Mesothelial cell of epicardium (in vitro differentiated cells): ENCODE data around the gene PATJ. TPM values are rescaled to one million over a fixed set of nuclear protein-coding genes. Genes with fewer than 3 reads are reported as not detected.

Experiments used
- DNase-seq, 2 experiments: peaks; one replicate each; pipeline ENCODE4 v3.0.0; 2021; ENCODE audit warnings: low spot score in 2 of 2; ENCODE audit not compliant: unreplicated experiment in 2 of 2
- H3K27ac Mint-ChIP-seq: 2 replicates; pipeline ENCODE4 v1.8.0; 2021; ENCODE audit warnings: mixed read lengths
- H3K27me3 Mint-ChIP-seq: 2 replicates; pipeline ENCODE4 v1.8.0; 2021; ENCODE audit warnings: low read depth, mixed read lengths
- H3K36me3 Mint-ChIP-seq: 2 replicates; pipeline ENCODE4 v1.8.0; 2021; ENCODE audit warnings: mixed read lengths
- H3K4me1 Mint-ChIP-seq: 2 replicates; pipeline ENCODE4 v1.8.0; 2021; ENCODE audit warnings: mixed read lengths
- H3K4me3 Mint-ChIP-seq: 2 replicates; pipeline ENCODE4 v1.8.0; 2021; ENCODE audit warnings: mild to moderate bottlenecking, moderate library complexity, mixed read lengths
- H3K9me3 Mint-ChIP-seq: 2 replicates; pipeline ENCODE4 v1.8.0; 2021; ENCODE audit warnings: mixed read lengths
- CTCF ChIP-seq: fragments of 200-600 bp; sonication (generic); IDR thresholded peaks from one replicate; pipeline ENCODE4 v1.5.0; 2021; ENCODE audit warnings: antibody characterized with exemption; ENCODE audit not compliant: unreplicated experiment
- total RNA-seq: library from RNA; stranded (reverse); gene quantifications from 3 replicates; pipeline ENCODE4 v1.2.1, GENCODE V29; 2021

Gene PATJ
- total RNA-seq, 1 donor from 2014 or later, result 129 TPM

GRCh38 chr1:62113507-62113906 lies 371.2 kb downstream of the PATJ start:
- Mint-ChIP-seq H3K36me3 (peaks cover 30% of the 10 kb centered on the region), H3K4me1 (peaks cover 5% of the 10 kb centered on the region), H3K9me3 (no peaks in the 10 kb centered on the region), H3K4me3 (no peak overlapping the region), H3K27ac (no peak overlapping the region), H3K27me3 (no peaks in the 10 kb centered on the region)
- no peak for DNase-seq
- TF ChIP-seq CTCF, result no peak

- no peak for TF ChIP-seq CTCF
- Mint-ChIP-seq H3K4me3 (no peak overlapping the region), H3K27me3 (no peaks in the 10 kb centered on the region), H3K36me3 (peaks cover 28% of the 10 kb centered on the region), H3K4me1 (peaks cover 5% of the 10 kb centered on the region), H3K9me3 (no peaks in the 10 kb centered on the region), H3K27ac (no peak overlapping the region)
- no peak for DNase-seq
Observed at GRCh38 chr1:62117018-62117750, 374.9 kb downstream of the PATJ start.

- Mint-ChIP-seq H3K4me3 (no peak overlapping the region), H3K27me3 (no peaks in the 10 kb centered on the region), H3K4me1 (peaks cover 2% of the 10 kb centered on the region), H3K9me3 (no peaks in the 10 kb centered on the region), H3K27ac (peak overlapping the region; percentile 32), H3K36me3 (peaks cover 16% of the 10 kb centered on the region)
- no peak for DNase-seq
- no peak for TF ChIP-seq CTCF
Observed at GRCh38 chr1:62126579-62127290, 384.5 kb downstream of the PATJ start.

GRCh38 chr1:62128745-62129144 lies 386.5 kb downstream of the PATJ start:
- H3K27ac Mint-ChIP-seq, result no peak overlapping the region
- H3K27me3 Mint-ChIP-seq, result no peaks in the 10 kb centered on the region
- no peak for TF ChIP-seq CTCF
- H3K4me3 Mint-ChIP-seq, result no peak overlapping the region
- DNase-seq, result no peak
- no peaks in the 10 kb centered on the region for H3K9me3 Mint-ChIP-seq
- H3K36me3 Mint-ChIP-seq, result peaks cover 18% of the 10 kb centered on the region
- peaks cover 2% of the 10 kb centered on the region for H3K4me1 Mint-ChIP-seq

GRCh38 chr1:62131093-62131725 lies 388.9 kb downstream of the PATJ start:
- H3K36me3 Mint-ChIP-seq, result peaks cover 18% of the 10 kb centered on the region
- peaks cover 1% of the 10 kb centered on the region for H3K4me1 Mint-ChIP-seq
- no peak overlapping the region for H3K4me3 Mint-ChIP-seq
- TF ChIP-seq CTCF, result peak; percentile 69
- DNase-seq, result no peak
- H3K27ac Mint-ChIP-seq, result no peak overlapping the region
- H3K27me3 Mint-ChIP-seq, result no peaks in the 10 kb centered on the region
- H3K9me3 Mint-ChIP-seq, result no peaks in the 10 kb centered on the region
